Measurements from ENCODE around the gene RRM1.
"Not testable (repeated sequence)": the region's sequence is repeated elsewhere in the genome, so short reads cannot be mapped to it uniquely, and the experiment has no call there.

Gene RRM1

GRCh38 chr11:4094348-4095291 lies at the start of gene RRM1:
Gene RRM1, plus strand, starts transcription at chr11:4094799. Its CDS starts 214 bp downstream, at chr11:4095013.
- DNase-seq (ENCODE audit: low read depth), result peak; percentile 89

GRCh38 chr11:4044976-4045646 lies 49.5 kb upstream of the RRM1 start:
- DNase-seq (ENCODE audit: low read depth), result no peak

GRCh38 chr11:4048340-4048739 lies 46.3 kb upstream of the RRM1 start:
- DNase-seq (ENCODE audit: low read depth), result no peak

- no peak for DNase-seq (ENCODE audit: low read depth)
Measured at GRCh38 chr11:4049006-4049405, 45.6 kb upstream of the RRM1 start.

GRCh38 chr11:4050138-4050537 lies 44.5 kb upstream of the RRM1 start:
- no peak for DNase-seq (ENCODE audit: low read depth)

GRCh38 chr11:4053200-4053599 lies 41.4 kb upstream of the RRM1 start:
- not testable (repeated sequence) for DNase-seq (ENCODE audit: low read depth)

- DNase-seq (ENCODE audit: low read depth), result no peak
Measured at GRCh38 chr11:4054643-4055042, 40.0 kb upstream of the RRM1 start.

GRCh38 chr11:4059424-4059823 lies 35.2 kb upstream of the RRM1 start:
- no peak for DNase-seq (ENCODE audit: low read depth)

GRCh38 chr11:4060182-4060923 lies 34.2 kb upstream of the RRM1 start:
- no peak for DNase-seq (ENCODE audit: low read depth)

GRCh38 chr11:4061700-4062099 lies 32.9 kb upstream of the RRM1 start:
- DNase-seq (ENCODE audit: low read depth), result no peak

- DNase-seq (ENCODE audit: low read depth), result no peak
Measured at GRCh38 chr11:4063348-4063747, 31.3 kb upstream of the RRM1 start.

- DNase-seq (ENCODE audit: low read depth), result no peak
Measured at GRCh38 chr11:4064278-4064955, 30.2 kb upstream of the RRM1 start.

GRCh38 chr11:4065086-4065485 lies 29.5 kb upstream of the RRM1 start:
- no peak for DNase-seq (ENCODE audit: low read depth)

- DNase-seq (ENCODE audit: low read depth), result no peak
Measured at GRCh38 chr11:4065601-4066377, 28.8 kb upstream of the RRM1 start.

- no peak for DNase-seq (ENCODE audit: low read depth)
Measured at GRCh38 chr11:4066910-4067309, 27.7 kb upstream of the RRM1 start.

GRCh38 chr11:4068962-4069361 lies 25.6 kb upstream of the RRM1 start:
- no peak for DNase-seq (ENCODE audit: low read depth)

GRCh38 chr11:4071325-4071724 lies 23.3 kb upstream of the RRM1 start:
- DNase-seq (ENCODE audit: low read depth), result no peak

- no peak for DNase-seq (ENCODE audit: low read depth)
Measured at GRCh38 chr11:4071914-4072313, 22.7 kb upstream of the RRM1 start.

GRCh38 chr11:4072668-4073285 lies 21.8 kb upstream of the RRM1 start:
- DNase-seq (ENCODE audit: low read depth), result no peak

GRCh38 chr11:4074266-4074665 lies 20.3 kb upstream of the RRM1 start:
- no peak for DNase-seq (ENCODE audit: low read depth)

- no peak for DNase-seq (ENCODE audit: low read depth)
Measured at GRCh38 chr11:4076774-4077173, 17.8 kb upstream of the RRM1 start.

Measured in stimulated activated CD8-positive, alpha-beta memory T cell treated with anti-CD3 and anti-CD28 coated beads, Interleukin-12 subunit alpha, Interleukin-12 subunit beta, amount 100 ng/mL, for 4 hours (primary cell).